Measurements from ENCODE around the gene ATG4C. TPM values are rescaled to one million over a fixed set of nuclear protein-coding genes. Genes with fewer than 3 reads are reported as not detected.

The ATG4C gene
- total RNA-seq, 1 donor from 2014 or later: 14.0 TPM

- H3K9me3 ChIP-seq: peaks cover 8% of the 10 kb centered on the region
- intact Hi-C loops (cut with DNase I): no loop called here
- ATAC-seq: no peak
Observed at GRCh38 chr1:62876535-62876934, 92.6 kb downstream of the ATG4C start.

GRCh38 chr1:62877579-62877978, 93.6 kb downstream of the ATG4C start:
- ATAC-seq (no peak), DNase-seq (no peak)
- H3K27ac ChIP-seq: no peak overlapping the region
- no peaks in the 10 kb centered on the region for H3K4me1 ChIP-seq
- no peaks in the 10 kb centered on the region for H3K36me3 ChIP-seq
- H3K27me3 ChIP-seq (ENCODE audit: low read depth): peaks cover 5% of the 10 kb centered on the region
- H3K9me3 ChIP-seq: peaks cover 8% of the 10 kb centered on the region
- intact Hi-C loops (cut with DNase I): no loop called here
- TF ChIP-seq CTCF (IDR thresholded peaks at IDR 0.05): no peak
- no peak overlapping the region for H3K4me3 ChIP-seq

More at GRCh38 chr1:62876535-62876934, 92.6 kb downstream of the ATG4C start:
- Histone ChIP-seq H3K4me3 (no peak overlapping the region), H3K27me3 (ENCODE audit: low read depth) (peaks cover 5% of the 10 kb centered on the region), H3K27ac (no peak overlapping the region), H3K4me1 (no peaks in the 10 kb centered on the region), H3K36me3 (no peaks in the 10 kb centered on the region)
- DNase-seq: no peak
- TF ChIP-seq CTCF (IDR thresholded peaks at IDR 0.05): no peak

GRCh38 chr1:62879962-62880361, 96.0 kb downstream of the ATG4C start:
- no peak for TF ChIP-seq CTCF (IDR thresholded peaks at IDR 0.05)
- no peak overlapping the region for H3K27ac ChIP-seq
- no peak for ATAC-seq
- intact Hi-C loops (cut with DNase I): no loop called here
- peaks cover 8% of the 10 kb centered on the region for H3K9me3 ChIP-seq
- no peak for DNase-seq
- no peak overlapping the region for H3K4me3 ChIP-seq
- no peaks in the 10 kb centered on the region for H3K4me1 ChIP-seq
- peaks cover 5% of the 10 kb centered on the region for H3K27me3 ChIP-seq (ENCODE audit: low read depth)
- no peaks in the 10 kb centered on the region for H3K36me3 ChIP-seq

GRCh38 chr1:62882201-62883104, 98.5 kb downstream of the ATG4C start:
- Histone ChIP-seq H3K9me3 (peaks cover 8% of the 10 kb centered on the region), H3K4me1 (no peaks in the 10 kb centered on the region), H3K4me3 (no peak overlapping the region), H3K27me3 (ENCODE audit: low read depth) (peaks cover 5% of the 10 kb centered on the region), H3K36me3 (no peaks in the 10 kb centered on the region), H3K27ac (no peak overlapping the region)
- DNase-seq (no peak), ATAC-seq (no peak)
- no peak for TF ChIP-seq CTCF (IDR thresholded peaks at IDR 0.05)
- intact Hi-C loops (cut with DNase I): no loop called here

- no peaks in the 10 kb centered on the region for H3K4me1 ChIP-seq
- H3K4me3 ChIP-seq: no peak overlapping the region
- H3K27me3 ChIP-seq (ENCODE audit: low read depth): no peaks in the 10 kb centered on the region
- DNase-seq: no peak
- TF ChIP-seq CTCF (IDR thresholded peaks at IDR 0.05): no peak
- no peak overlapping the region for H3K27ac ChIP-seq
- H3K36me3 ChIP-seq: no peaks in the 10 kb centered on the region
- ATAC-seq: no peak
- peaks cover 8% of the 10 kb centered on the region for H3K9me3 ChIP-seq
- intact Hi-C loops (cut with DNase I): no loop called here
Observed at GRCh38 chr1:62884156-62884740, 100.3 kb downstream of the ATG4C start.

All from lower lobe of right lung (tissue), 2 donors.